Measurements from ENCODE around the gene TMEM62. TPM values are rescaled to one million over a fixed set of nuclear protein-coding genes. Genes with fewer than 3 reads are reported as not detected.

TMEM62 gene
- total RNA-seq, 1 donor from 2014 or later, result 21.4 TPM

Other genes starting within 250 kb of the TMEM62 start
- gene TTBK2, start 212.8 kb upstream of the TMEM62 start, total RNA-seq, result 14.3 and 14.5 TPM in 2 replicates
- gene UBR1, start 27.5 kb upstream of the TMEM62 start, total RNA-seq, result 31.2 and 35.6 TPM in 2 replicates
- gene CCNDBP1, start 51.8 kb downstream of the TMEM62 start, total RNA-seq, result 151 and 157 TPM in 2 replicates
- not detected in 2 replicates for gene EPB42, start 87.4 kb downstream of the TMEM62 start, total RNA-seq
- gene TGM5, start 133.3 kb downstream of the TMEM62 start, total RNA-seq, result not detected in 2 replicates
- gene TGM7, start 168.7 kb downstream of the TMEM62 start, total RNA-seq, result not detected in 2 replicates
- gene LCMT2, start 197.0 kb downstream of the TMEM62 start, total RNA-seq, result 6.3 and 8.3 TPM in 2 replicates
- gene ZSCAN29, start 237.5 kb downstream of the TMEM62 start, total RNA-seq, result 19.9 and 31.3 TPM in 2 replicates
- 15.3 and 15.7 TPM in 2 replicates for gene TUBGCP4, start 237.5 kb downstream of the TMEM62 start, total RNA-seq